OCI-LY1 (cell line): ENCODE results near the gene ZNF697.

Experiments
- EZH2 ChIP-seq: fragments of 200-600 bp; sonication (generic), shearing (Covaris generic); IDR thresholded peaks from 2 replicates; pipeline ENCODE4 v1.8.0; 2017; ENCODE audit warnings: borderline replicate concordance, mixed run types, mild to moderate bottlenecking, antibody characterized with exemption, low read length, moderate library complexity, mixed read lengths
- TF ChIP-seq, protein P1 (sequence below): fragments of 200-600 bp; sonication (generic), shearing (Covaris generic); IDR thresholded peaks from 2 replicates; pipeline ENCODE4 v1.5.1; 2017; ENCODE audit warnings: mild to moderate bottlenecking, antibody characterized with exemption, low read length, moderate library complexity, mixed read lengths

DNA sequence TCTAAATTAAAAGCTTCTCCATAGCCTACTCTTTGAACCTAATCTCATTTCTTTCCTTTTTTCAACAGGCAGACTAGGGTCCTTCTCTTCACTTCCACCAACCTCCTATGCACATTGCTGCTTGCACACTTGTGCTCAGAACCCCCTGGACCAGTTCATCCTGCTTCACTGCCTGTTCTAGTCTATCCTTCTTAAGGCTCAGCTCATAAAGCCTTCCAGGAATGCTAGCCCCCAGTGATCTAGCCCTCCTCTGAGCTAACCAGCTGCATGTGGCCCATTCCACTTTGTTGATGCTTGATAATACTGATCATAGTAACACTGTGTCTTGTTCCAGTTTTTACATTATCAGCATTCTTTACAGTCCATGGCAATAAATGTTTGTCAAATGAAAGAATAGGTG is 40.7 kb upstream of the ZNF697 start:
- TF ChIP-seq, protein P1, sequence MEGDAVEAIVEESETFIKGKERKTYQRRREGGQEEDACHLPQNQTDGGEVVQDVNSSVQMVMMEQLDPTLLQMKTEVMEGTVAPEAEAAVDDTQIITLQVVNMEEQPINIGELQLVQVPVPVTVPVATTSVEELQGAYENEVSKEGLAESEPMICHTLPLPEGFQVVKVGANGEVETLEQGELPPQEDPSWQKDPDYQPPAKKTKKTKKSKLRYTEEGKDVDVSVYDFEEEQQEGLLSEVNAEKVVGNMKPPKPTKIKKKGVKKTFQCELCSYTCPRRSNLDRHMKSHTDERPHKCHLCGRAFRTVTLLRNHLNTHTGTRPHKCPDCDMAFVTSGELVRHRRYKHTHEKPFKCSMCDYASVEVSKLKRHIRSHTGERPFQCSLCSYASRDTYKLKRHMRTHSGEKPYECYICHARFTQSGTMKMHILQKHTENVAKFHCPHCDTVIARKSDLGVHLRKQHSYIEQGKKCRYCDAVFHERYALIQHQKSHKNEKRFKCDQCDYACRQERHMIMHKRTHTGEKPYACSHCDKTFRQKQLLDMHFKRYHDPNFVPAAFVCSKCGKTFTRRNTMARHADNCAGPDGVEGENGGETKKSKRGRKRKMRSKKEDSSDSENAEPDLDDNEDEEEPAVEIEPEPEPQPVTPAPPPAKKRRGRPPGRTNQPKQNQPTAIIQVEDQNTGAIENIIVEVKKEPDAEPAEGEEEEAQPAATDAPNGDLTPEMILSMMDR, result no peak
- no peak for TF ChIP-seq EZH2
